Spleen (tissue), 11 donors: ENCODE results near the gene DCUN1D5. TPM values are rescaled to one million over a fixed set of nuclear protein-coding genes. Genes with fewer than 3 reads are reported as not detected.

Experiments
- DNase-seq: peaks from one replicate; pipeline ENCODE4 v3.0.0-alpha.2; 2020
- H3K27ac ChIP-seq, 8 donors: fragments of 200-600 bp; sonication (generic) in 7 of 8; 1 replicate in 4 of 8; 2 replicates in 4 of 8; pipeline versions ENCODE4 v1.5.0 to v1.8.0; 2016 to 2021; ENCODE audit warnings: inconsistent platforms in 4 of 8, mild to moderate bottlenecking in 4 of 8, moderate library complexity in 1 of 8
- H3K27me3 ChIP-seq, 7 donors: fragments of 200-600 bp; sonication (generic) in 6 of 7; replicated peaks in 1 of 7; 1 replicate in 4 of 7; 2 replicates in 3 of 7; pipeline versions ENCODE4 v1.5.0 to v1.8.0; 2016 to 2021; ENCODE audit warnings: inconsistent platforms in 3 of 7, mild to moderate bottlenecking in 1 of 7
- H3K36me3 ChIP-seq, 6 donors: fragments of 200-600 bp; sonication (generic) in 5 of 6; 1 replicate in 4 of 6; 2 replicates in 2 of 6; pipeline versions ENCODE4 v1.5.0 to v1.8.0; 2016 to 2021; ENCODE audit warnings: inconsistent platforms in 2 of 6
- H3K4me1 ChIP-seq, 6 donors: fragments of 200-600 bp; sonication (generic) in 5 of 6; 1 replicate in 3 of 6; 2 replicates in 3 of 6; pipeline versions ENCODE4 v1.5.0 to v1.8.0; 2016 to 2021; ENCODE audit warnings: inconsistent platforms in 3 of 6
- H3K4me3 ChIP-seq, 8 donors: fragments of 200-600 bp; sonication (generic) in 7 of 8; 1 replicate in 4 of 8; 2 replicates in 4 of 8; pipeline versions ENCODE4 v1.5.0 to v1.8.0; 2016 to 2021; ENCODE audit warnings: inconsistent platforms in 4 of 8, mild to moderate bottlenecking in 4 of 8, moderate library complexity in 2 of 8
- H3K9me3 ChIP-seq, 8 donors: fragments of 200-600 bp; sonication (generic) in 7 of 8; 1 replicate in 4 of 8; 2 replicates in 4 of 8; pipeline versions ENCODE4 v1.5.0 to v1.8.0; 2016 to 2021; ENCODE audit warnings: inconsistent platforms in 4 of 8
- CTCF ChIP-seq, 11 experiments: fragments of 200-600 bp in 7 of 11; fragments of 450-650 bp in 4 of 11; sonication (generic) in 4 of 11; IDR thresholded peaks in 8 of 11; conservative IDR thresholded peaks in 3 of 11; 1 replicate in 7 of 11; 2 replicates in 4 of 11; pipeline versions ENCODE4 v1.4.0 to v1.8.0; 2016 to 2021; ENCODE audit warnings: antibody characterized with exemption in 11 of 11, inconsistent platforms in 4 of 11, mild to moderate bottlenecking in 1 of 11
- POLR2A ChIP-seq, 3 donors: fragments of 450-650 bp; IDR thresholded peaks; one replicate each; pipeline ENCODE4 v1.5.1; 2017; ENCODE audit warnings: antibody characterized with exemption in 3 of 3, mild to moderate bottlenecking in 1 of 3
- POLR2AphosphoS5 ChIP-seq, 3 donors: sonication (generic); formaldehyde crosslinking; IDR thresholded peaks; one replicate each; pipeline ENCODE4 v1.5.1; 2017; ENCODE audit warnings: antibody characterized with exemption in 3 of 3
- WGBS, 5 donors: extraction: QIAGEN DNeasy Blood & Tissue Kit in 3 of 5; methylation state at CpG; one replicate each; pipeline versions ENCODE4 v1.1.5 to v1.1.7; 2013 to 2018; 5-methylcytosine and 5-hydroxymethylcytosine counted together
- intact Hi-C: fragments of 100-400 bp; cut with DNase I; formaldehyde crosslinking; loops from one replicate; pipeline ENCODE4 v1.15.0; 2023; ENCODE audit warnings: low total_unique reads
- polyA plus RNA-seq, 3 donors: library from polyadenylated mRNA; stranded (reverse); fragments of 200-250 nt; gene quantifications; one replicate each; pipeline ENCODE4 v1.2.1, GENCODE V29; 2013
- total RNA-seq, 7 donors: library from RNA; depleted of rRNA in 3 of 7; stranded (reverse); fragments of >200 nt in 3 of 7; fragmentation: NEBNext Ultra II Directional in 4 of 7; extraction: Animal tissue kit (Norgen Biotek cat#: 25700) in 4 of 7; gene quantifications; one replicate each; pipeline versions ENCODE4 v1.1.0 to v1.2.1, GENCODE V29; 2016 to 2021
- donor health status: healthy with polysubstance abuse.
- donor health status: DM: no; HTN: no; CAD: no; lungs with moderate emphysema.
- donor health status: DM: no; HTN: no; CAD: no.
- donor health status: Bipolar disorder and iron deficiency.
- donor health status: healthy.
- donor health status: DM: no; HTN: no; CAD: no.
- donor health status: DM: yes; HTN: yes; CAD: no.

Gene DCUN1D5
- total and polyA plus RNA-seq, 10 donors: 12.3 to 33.0 (median 18.9) TPM

- Histone ChIP-seq H3K27me3 (peaks cover 0 to 40% (median 0%) of the 10 kb centered on the region in 7 donors), H3K4me3 (no peak overlapping the region), H3K4me1 (peaks cover 4 to 6% (median 5%) of the 10 kb centered on the region in 6 donors), H3K9me3 (no peaks in the 10 kb centered on the region), H3K36me3 (no peaks in the 10 kb centered on the region), H3K27ac (no peak overlapping the region)
- no peak for TF ChIP-seq POLR2AphosphoS5 (IDR thresholded peaks at IDR 0.05)
- TF ChIP-seq CTCF (IDR thresholded peaks at IDR 0.05 in 8 of 11, conservative IDR thresholded peaks at IDR 0.05 in 3 of 11): no peak
- TF ChIP-seq POLR2A (IDR thresholded peaks at IDR 0.05): no peak
- DNase-seq: no peak
- intact Hi-C loops: no loop called here
Measured at GRCh38 chr11:103097279-103097678, 5.3 kb upstream of the DCUN1D5 start.

- H3K4me3 ChIP-seq: peak overlapping the region; percentile 42 to 94 (median 89)
- no peaks in the 10 kb centered on the region for H3K9me3 ChIP-seq
- WGBS, 5 donors: 1% methylated on average over 21 to 26 of the region's 26 CpGs
- intact Hi-C loops: no loop called here
- TF ChIP-seq CTCF (IDR thresholded peaks at IDR 0.05 in 8 of 11, conservative IDR thresholded peaks at IDR 0.05 in 3 of 11) (no peak), POLR2AphosphoS5 (IDR thresholded peaks at IDR 0.05) (no peak), POLR2A (IDR thresholded peaks at IDR 0.05) (no peak)
- H3K36me3 ChIP-seq: peaks cover 0 to 12% (median 3%) of the 10 kb centered on the region in 6 donors
- peak; percentile 90 for DNase-seq
- H3K4me1 ChIP-seq: peaks cover 16 to 47% (median 35%) of the 10 kb centered on the region in 6 donors
- peak overlapping the region; percentile 61 to 92 (median 87) for H3K27ac ChIP-seq
- peaks cover 0 to 17% (median 0%) of the 10 kb centered on the region in 7 donors for H3K27me3 ChIP-seq
Measured at GRCh38 chr11:103091064-103091800, 728 bp downstream of the DCUN1D5 start.

- Histone ChIP-seq H3K36me3 (peaks cover 0 to 55% (median 17%) of the 10 kb centered on the region in 6 donors), H3K9me3 (no peaks in the 10 kb centered on the region), H3K4me1 (peaks cover 12 to 42% (median 29%) of the 10 kb centered on the region in 6 donors), H3K27me3 (no peaks in the 10 kb centered on the region), H3K27ac (no peak overlapping the region), H3K4me3 (no peak overlapping the region)
- TF ChIP-seq POLR2AphosphoS5 (IDR thresholded peaks at IDR 0.05) (no peak), CTCF (IDR thresholded peaks at IDR 0.05 in 8 of 11, conservative IDR thresholded peaks at IDR 0.05 in 3 of 11) (no peak), POLR2A (IDR thresholded peaks at IDR 0.05) (no peak)
- intact Hi-C loops: no loop called here
- no peak for DNase-seq
Measured at GRCh38 chr11:103086461-103086860, 5.5 kb downstream of the DCUN1D5 start.

- Histone ChIP-seq H3K27ac (no peak overlapping the region), H3K4me3 (no peak overlapping the region), H3K27me3 (no peaks in the 10 kb centered on the region), H3K9me3 (no peaks in the 10 kb centered on the region), H3K4me1 (peaks cover 10 to 36% (median 24%) of the 10 kb centered on the region in 6 donors), H3K36me3 (peaks cover 0 to 61% (median 20%) of the 10 kb centered on the region in 6 donors)
- no peak for DNase-seq
- WGBS, 5 donors: 81 to 92% (median 86%) methylated on average over 1 of the region's 1 CpG
- TF ChIP-seq POLR2AphosphoS5 (IDR thresholded peaks at IDR 0.05): no peak
- TF ChIP-seq CTCF (IDR thresholded peaks at IDR 0.05 in 8 of 11, conservative IDR thresholded peaks at IDR 0.05 in 3 of 11): no peak
- intact Hi-C loops: no loop called here
Measured at GRCh38 chr11:103085758-103086365, 6.1 kb downstream of the DCUN1D5 start.
